Measurements from ENCODE around the gene CDHR1. TPM values are rescaled to one million over a fixed set of nuclear protein-coding genes. Genes with fewer than 3 reads are reported as not detected.

CDHR1 gene
- total RNA-seq, 1 experiment from 2014 or later = not detected

- no peak for DNase-seq
- no peak overlapping the region for H3K4me2 ChIP-seq
- TF ChIP-seq EZH2 (IDR thresholded peaks at IDR 0.05; ENCODE audit: low read depth) = no peak
- TF ChIP-seq, protein P1, sequence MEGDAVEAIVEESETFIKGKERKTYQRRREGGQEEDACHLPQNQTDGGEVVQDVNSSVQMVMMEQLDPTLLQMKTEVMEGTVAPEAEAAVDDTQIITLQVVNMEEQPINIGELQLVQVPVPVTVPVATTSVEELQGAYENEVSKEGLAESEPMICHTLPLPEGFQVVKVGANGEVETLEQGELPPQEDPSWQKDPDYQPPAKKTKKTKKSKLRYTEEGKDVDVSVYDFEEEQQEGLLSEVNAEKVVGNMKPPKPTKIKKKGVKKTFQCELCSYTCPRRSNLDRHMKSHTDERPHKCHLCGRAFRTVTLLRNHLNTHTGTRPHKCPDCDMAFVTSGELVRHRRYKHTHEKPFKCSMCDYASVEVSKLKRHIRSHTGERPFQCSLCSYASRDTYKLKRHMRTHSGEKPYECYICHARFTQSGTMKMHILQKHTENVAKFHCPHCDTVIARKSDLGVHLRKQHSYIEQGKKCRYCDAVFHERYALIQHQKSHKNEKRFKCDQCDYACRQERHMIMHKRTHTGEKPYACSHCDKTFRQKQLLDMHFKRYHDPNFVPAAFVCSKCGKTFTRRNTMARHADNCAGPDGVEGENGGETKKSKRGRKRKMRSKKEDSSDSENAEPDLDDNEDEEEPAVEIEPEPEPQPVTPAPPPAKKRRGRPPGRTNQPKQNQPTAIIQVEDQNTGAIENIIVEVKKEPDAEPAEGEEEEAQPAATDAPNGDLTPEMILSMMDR (conservative IDR thresholded peaks at IDR 0.05) = no peak
- BruUV-seq (replicated peaks) = no TSS peak
- H3K9me2 ChIP-seq (ENCODE audit: insufficient read depth) = no peaks in the 10 kb centered on the region
- H3K4me1 ChIP-seq (replicated peaks; ENCODE audit: insufficient read depth) = no peaks in the 10 kb centered on the region
- H3K9me3 ChIP-seq (ENCODE audit: insufficient read depth, low read depth) = no peaks in the 10 kb centered on the region
- 0 out of 2 replicates have a peak, but pooled peaks cover 2% of the 10 kb centered on the region for H4K20me1 ChIP-seq (ENCODE audit: insufficient read depth)
- H3K36me3 ChIP-seq (ENCODE audit: low read depth) = no peaks in the 10 kb centered on the region
- H3F3A ChIP-seq (ENCODE audit: insufficient read depth, low read depth) = no peaks in the 10 kb centered on the region
- CTCF ChIA-PET = no interaction called here
- POLR2A ChIA-PET (ENCODE audit: unreplicated experiment) = no interaction called here
- peaks cover 99% of the 10 kb centered on the region for H3K27me3 ChIP-seq (ENCODE audit: insufficient read depth, low read depth)
- intact Hi-C loops (cut with micrococcal nuclease; ENCODE audit: unreplicated experiment) = no loop called here
- H3K4me3 ChIP-seq = no peak overlapping the region
- H3K79me2 ChIP-seq (ENCODE audit: low read depth) = no peaks in the 10 kb centered on the region
- H2AFZ ChIP-seq = no peak overlapping the region
- H3K27ac ChIP-seq = no peak overlapping the region
Observed at GRCh38 chr10:84201682-84202081, 7.3 kb downstream of the CDHR1 start.

DNA sequence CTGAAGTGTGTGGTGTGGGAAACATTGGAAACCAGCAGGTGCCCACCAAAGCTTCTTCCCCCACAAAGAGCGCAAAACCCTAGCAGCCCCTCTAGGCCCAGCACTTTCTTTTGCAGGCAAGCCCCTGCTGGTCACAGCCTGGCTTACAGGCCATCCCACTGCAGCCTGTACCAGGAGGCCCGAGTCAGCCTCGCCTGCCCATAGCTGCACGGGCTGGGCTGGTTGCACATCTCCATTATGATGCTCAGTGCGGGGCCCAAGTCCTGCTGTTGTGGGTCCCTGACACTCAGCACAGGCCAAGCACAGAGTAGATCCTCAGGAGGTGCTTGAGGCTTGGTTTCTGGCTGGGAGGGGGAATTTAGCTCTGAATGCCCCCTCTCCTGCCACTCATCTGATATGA lies 8.0 kb downstream of the CDHR1 start:
- no peak for DNase-seq
- no peak for TF ChIP-seq EZH2 (IDR thresholded peaks at IDR 0.05; ENCODE audit: low read depth)
- TF ChIP-seq, protein P1 (conservative IDR thresholded peaks at IDR 0.05) = no peak
- Histone ChIP-seq H3F3A (ENCODE audit: insufficient read depth, low read depth) (no peaks in the 10 kb centered on the region), H3K36me3 (ENCODE audit: low read depth) (no peaks in the 10 kb centered on the region), H3K4me2 (no peak overlapping the region), H3K27me3 (ENCODE audit: insufficient read depth, low read depth) (peaks cover 99% of the 10 kb centered on the region), H3K27ac (no peak overlapping the region), H3K4me1 (replicated peaks; ENCODE audit: insufficient read depth) (no peaks in the 10 kb centered on the region), H4K20me1 (ENCODE audit: insufficient read depth) (no peaks in the 10 kb centered on the region), H3K9me3 (ENCODE audit: insufficient read depth, low read depth) (no peaks in the 10 kb centered on the region), H2AFZ (no peak overlapping the region), H3K9me2 (ENCODE audit: insufficient read depth) (no peaks in the 10 kb centered on the region), H3K79me2 (ENCODE audit: low read depth) (no peaks in the 10 kb centered on the region), H3K4me3 (no peak overlapping the region)
- ChIA-PET CTCF (no interaction called here), POLR2A (ENCODE audit: unreplicated experiment) (no interaction called here)
- intact Hi-C loops (cut with micrococcal nuclease; ENCODE audit: unreplicated experiment) = no loop called here
- no TSS peak for BruUV-seq (replicated peaks)

GRCh38 chr10:84204122-84204521 lies 9.8 kb downstream of the CDHR1 start:
- DNase-seq = no peak
- H2AFZ ChIP-seq = no peak overlapping the region
- no peak overlapping the region for H3K4me2 ChIP-seq
- H3K27ac ChIP-seq = no peak overlapping the region
- H3K27me3 ChIP-seq (ENCODE audit: insufficient read depth, low read depth) = peaks cover 98% of the 10 kb centered on the region
- H3K9me2 ChIP-seq (ENCODE audit: insufficient read depth) = no peaks in the 10 kb centered on the region
- ChIA-PET CTCF (no interaction called here), POLR2A (ENCODE audit: unreplicated experiment) (no interaction called here)
- no peaks in the 10 kb centered on the region for H3F3A ChIP-seq (ENCODE audit: insufficient read depth, low read depth)
- no peak overlapping the region for H3K4me3 ChIP-seq
- H3K4me1 ChIP-seq (replicated peaks; ENCODE audit: insufficient read depth) = no peaks in the 10 kb centered on the region
- H4K20me1 ChIP-seq (ENCODE audit: insufficient read depth) = no peaks in the 10 kb centered on the region
- TF ChIP-seq EZH2 (IDR thresholded peaks at IDR 0.05; ENCODE audit: low read depth) = no peak
- TF ChIP-seq, protein P1 (conservative IDR thresholded peaks at IDR 0.05) = peak; percentile 43; the same call in 1 of the 2 replicates
- H3K36me3 ChIP-seq (ENCODE audit: low read depth) = no peaks in the 10 kb centered on the region
- intact Hi-C loops (cut with micrococcal nuclease; ENCODE audit: unreplicated experiment) = no loop called here
- no TSS peak for BruUV-seq (replicated peaks)
- H3K79me2 ChIP-seq (ENCODE audit: low read depth) = no peaks in the 10 kb centered on the region
- H3K9me3 ChIP-seq (ENCODE audit: insufficient read depth, low read depth) = no peaks in the 10 kb centered on the region

Data from PC-9 (cell line).